ENCODE data around the gene C6orf89. TPM values are rescaled to one million over a fixed set of nuclear protein-coding genes. Genes with fewer than 3 reads are reported as not detected.

Gene C6orf89
- total and polyA plus RNA-seq, 2 of the 13 experiments (the other 11 are each of a cell fraction or from before 2014, with no cell fraction given) = 22.1 to 32.2 TPM

GRCh38 chr6:36851626-36852025 lies 34.1 kb upstream of the C6orf89 start:
- TF ChIP-seq MAF1 (CRISPR knock-in tag; IDR thresholded peaks at IDR 0.05; ENCODE audit: borderline replicate concordance) (0 out of 2 replicates have a peak, but pooled peaks have one; percentile 25), ZNF138 (CRISPR knock-in tag; IDR thresholded peaks at IDR 0.05; ENCODE audit: low read depth) (0 out of 2 replicates have a peak, but pooled peaks have one; percentile 56), HES4 (CRISPR knock-in tag; IDR thresholded peaks at IDR 0.05; ENCODE audit: borderline replicate concordance) (no peak), ZNF800 (CRISPR knock-in tag; IDR thresholded peaks at IDR 0.05) (no peak)
- CTCF ChIA-PET (ENCODE audit: low intra/inter-chr PET ratio, low total read pairs) = interaction anchor here (1.1 to 4.6 kb wide), 6 partner anchors 16 to 86 kb away, joined by 3 to 47 read pairs (median 7); no protein-coding TSS in a partner anchor
- FAIRE-seq (no peak), ATAC-seq (no peak), DNase-seq (ENCODE audit: low spot score) (no peak)
- Histone ChIP-seq H3K4me1 (ENCODE audit: insufficient read depth, low read length) (peaks cover 35% of the 10 kb centered on the region), H3K4me2 (ENCODE audit: low read depth, low read length) (no peak overlapping the region), H3K36me3 (replicated peaks in 1 of 2; ENCODE audit: control insufficient read depth in 1 of 2, insufficient read depth in 2 of 2, low read length in 2 of 2) (peaks cover 13 to 34% of the 10 kb centered on the region in 2 experiments), H3K9me3 (ENCODE audit: low read length) (no peaks in the 10 kb centered on the region), H2AFZ (ENCODE audit: low read length) (no peak overlapping the region), H3K4me3 (replicated peaks in 1 of 3; ENCODE audit: insufficient read depth in 1 of 3, low read depth in 2 of 3, low read length in 3 of 3) (no peak overlapping the region), H3K27me3 (ENCODE audit: control insufficient read depth in 1 of 2, insufficient read depth in 2 of 2, low read length in 2 of 2) (no peaks in the 10 kb centered on the region), H3K9ac (ENCODE audit: insufficient read depth, low read depth, low read length) (no peak overlapping the region), H3K79me2 (ENCODE audit: insufficient read depth, low read length) (no peaks in the 10 kb centered on the region), H3K27ac (ENCODE audit: extremely low read length, insufficient read depth, low read length) (no peak overlapping the region), H4K20me1 (ENCODE audit: insufficient read depth, low read length) (no peaks in the 10 kb centered on the region)
- 76% methylated on average over 4 of the region's 4 CpGs for WGBS (ENCODE audit: low lambda C conversion rate)
- intact Hi-C loops (cut with micrococcal nuclease; ENCODE audit: unreplicated experiment) = loop anchor here (1.0 to 10.0 kb wide), 3 partner anchors 41 to 227 kb away; no protein-coding TSS in a partner anchor
- POLR2A ChIA-PET = interaction anchor here (0.6 to 3.1 kb wide), 7 partner anchors 22 to 175 kb away, joined by 3 to 29 read pairs (median 4); partner anchors contain the start of genes C6orf89 and PPIL1
- no TSS peak for BruUV-seq (replicated peaks)
- in situ Hi-C loops (cut with HindIII; ENCODE audit: extremely low pct_ligation_motif_present, low pct_unique_long_range_greater_than_20kb) = loop anchor here (5.0 kb wide), 2 partner anchors 39 to 79 kb away; no protein-coding TSS in a partner anchor

Measured in HepG2 (cell line).